ENCODE results near the gene RPP25L. TPM values are rescaled to one million over a fixed set of nuclear protein-coding genes. Genes with fewer than 3 reads are reported as not detected.

RPP25L gene
- total RNA-seq, 1 donor from 2014 or later, result 17.4 TPM

DNA sequence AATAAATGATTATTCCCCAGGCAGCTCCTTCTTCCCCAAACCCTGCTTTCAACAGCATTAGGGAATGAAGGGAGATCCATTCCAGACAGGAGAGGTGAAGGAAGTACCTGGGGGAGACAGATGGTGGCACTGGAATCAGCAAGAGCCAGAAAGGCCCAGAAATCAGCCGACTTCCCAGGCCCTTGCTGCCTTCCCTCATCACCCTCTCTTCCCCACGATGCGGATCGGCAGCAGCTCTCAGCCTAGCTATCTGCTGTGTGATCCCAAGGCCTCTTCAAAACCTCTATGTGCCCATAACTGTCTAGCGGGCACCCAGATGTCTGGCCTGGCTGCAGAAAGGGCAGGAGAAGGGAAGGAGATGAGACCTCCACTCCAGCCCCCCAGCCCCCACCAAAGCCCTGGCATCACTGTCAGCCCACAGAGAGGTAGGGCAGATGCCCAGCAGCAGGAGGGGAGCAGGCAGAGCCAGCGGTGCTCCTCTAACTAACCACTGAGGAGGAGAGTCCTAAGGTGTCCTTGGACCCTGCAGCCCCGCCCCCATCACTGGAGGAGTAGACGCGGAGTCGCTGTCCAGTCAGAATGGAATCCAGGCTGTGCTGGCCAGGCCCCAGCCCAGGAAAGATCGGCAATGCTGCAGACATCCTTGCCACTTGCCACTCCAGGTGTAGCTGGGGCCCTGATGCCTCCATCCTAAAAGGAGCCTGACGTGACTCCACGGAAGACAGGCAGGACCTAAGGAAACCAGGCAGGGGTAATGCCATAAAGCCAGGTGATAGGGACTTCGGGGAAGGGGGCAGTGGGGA lies 35.1 kb downstream of the RPP25L start:
- peaks cover 83% of the 10 kb centered on the region for H3K4me1 Mint-ChIP-seq
- TF ChIP-seq, protein P1, sequence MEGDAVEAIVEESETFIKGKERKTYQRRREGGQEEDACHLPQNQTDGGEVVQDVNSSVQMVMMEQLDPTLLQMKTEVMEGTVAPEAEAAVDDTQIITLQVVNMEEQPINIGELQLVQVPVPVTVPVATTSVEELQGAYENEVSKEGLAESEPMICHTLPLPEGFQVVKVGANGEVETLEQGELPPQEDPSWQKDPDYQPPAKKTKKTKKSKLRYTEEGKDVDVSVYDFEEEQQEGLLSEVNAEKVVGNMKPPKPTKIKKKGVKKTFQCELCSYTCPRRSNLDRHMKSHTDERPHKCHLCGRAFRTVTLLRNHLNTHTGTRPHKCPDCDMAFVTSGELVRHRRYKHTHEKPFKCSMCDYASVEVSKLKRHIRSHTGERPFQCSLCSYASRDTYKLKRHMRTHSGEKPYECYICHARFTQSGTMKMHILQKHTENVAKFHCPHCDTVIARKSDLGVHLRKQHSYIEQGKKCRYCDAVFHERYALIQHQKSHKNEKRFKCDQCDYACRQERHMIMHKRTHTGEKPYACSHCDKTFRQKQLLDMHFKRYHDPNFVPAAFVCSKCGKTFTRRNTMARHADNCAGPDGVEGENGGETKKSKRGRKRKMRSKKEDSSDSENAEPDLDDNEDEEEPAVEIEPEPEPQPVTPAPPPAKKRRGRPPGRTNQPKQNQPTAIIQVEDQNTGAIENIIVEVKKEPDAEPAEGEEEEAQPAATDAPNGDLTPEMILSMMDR (IDR thresholded peaks at IDR 0.05), result no peak
- TF ChIP-seq EZH2 (IDR thresholded peaks at IDR 0.05), result no peak
- TF ChIP-seq EZH2phosphoT487 (IDR thresholded peaks at IDR 0.05), result no peak
- peaks cover 78% of the 10 kb centered on the region for H3K4me1 ChIP-seq
- peaks cover 40% of the 10 kb centered on the region for H4K20me1 ChIP-seq (ENCODE audit: low read depth)
- peak overlapping the region; percentile 96 for H3K27ac Mint-ChIP-seq
- H2AFZ ChIP-seq (replicated peaks), result no peak overlapping the region
- H3F3A ChIP-seq (ENCODE audit: low read depth), result peaks cover 57% of the 10 kb centered on the region
- H3K9me3 Mint-ChIP-seq, result no peaks in the 10 kb centered on the region
- H3K9ac ChIP-seq, result no peak overlapping the region
- H3K4me2 ChIP-seq, result peak overlapping the region; percentile 94
- no peaks in the 10 kb centered on the region for H3K36me3 ChIP-seq
- peaks cover 6% of the 10 kb centered on the region for H3K36me3 Mint-ChIP-seq
- peak overlapping the region; percentile 55 for H3K4me3 ChIP-seq
- H3K79me2 ChIP-seq (ENCODE audit: low read depth), result no peaks in the 10 kb centered on the region
- DNase-seq (ENCODE audit: low spot score), result peak; percentile 88
- no peak overlapping the region for H3K27ac ChIP-seq
- no peaks in the 10 kb centered on the region for H3K9me3 ChIP-seq (ENCODE audit: low read depth)
- H3K4me3 Mint-ChIP-seq, result peak overlapping the region; percentile 85
- no peaks in the 10 kb centered on the region for H3K27me3 ChIP-seq
- peaks cover 6% of the 10 kb centered on the region for H3K27me3 Mint-ChIP-seq (ENCODE audit: insufficient read depth, low read depth)

DNA sequence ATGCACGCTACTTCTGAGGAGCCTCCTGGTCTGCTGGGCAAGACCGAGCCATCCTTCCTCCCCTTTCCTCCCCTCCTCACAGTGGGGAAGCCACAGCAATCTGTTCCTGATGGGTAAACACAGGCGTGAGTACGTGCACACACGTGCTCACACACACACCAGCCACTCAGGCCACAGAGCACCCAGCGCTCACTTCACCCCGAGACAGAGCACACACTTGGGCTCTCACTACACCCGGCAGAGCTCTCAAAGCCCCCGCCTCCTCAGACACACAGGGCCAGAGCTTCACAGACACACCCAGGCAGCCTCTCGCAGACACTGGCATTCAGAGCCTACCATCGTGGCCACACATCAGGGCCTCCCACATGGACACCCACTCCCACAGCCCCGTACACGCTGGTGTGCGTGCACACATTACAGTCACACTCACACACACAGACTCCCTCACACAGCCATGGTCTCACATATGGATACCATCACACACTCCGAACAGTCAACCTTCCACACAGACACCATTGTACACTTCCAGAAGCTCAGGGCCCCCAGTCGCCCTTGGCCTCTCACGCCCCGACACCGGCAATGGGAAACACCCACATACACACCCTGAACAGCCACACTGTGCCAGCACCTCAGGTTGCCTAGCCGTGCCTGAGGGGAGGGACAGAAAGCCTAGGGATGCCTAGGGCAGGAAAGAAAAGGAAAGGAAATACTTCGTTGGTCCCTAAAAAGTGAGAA lies 35.9 kb downstream of the RPP25L start:
- Histone ChIP-seq H3K4me1 (peaks cover 74% of the 10 kb centered on the region), H2AFZ (replicated peaks) (no peak overlapping the region), H3K79me2 (ENCODE audit: low read depth) (no peaks in the 10 kb centered on the region), H3K9ac (no peak overlapping the region), H3K36me3 (no peaks in the 10 kb centered on the region), H3K27ac (no peak overlapping the region), H3K9me3 (ENCODE audit: low read depth) (no peaks in the 10 kb centered on the region), H3K4me3 (no peak overlapping the region), H3K4me2 (peak overlapping the region; percentile 94), H3K27me3 (no peaks in the 10 kb centered on the region), H4K20me1 (ENCODE audit: low read depth) (peaks cover 40% of the 10 kb centered on the region), H3F3A (ENCODE audit: low read depth) (peaks cover 50% of the 10 kb centered on the region)
- TF ChIP-seq EZH2phosphoT487 (IDR thresholded peaks at IDR 0.05) (no peak), EZH2 (IDR thresholded peaks at IDR 0.05) (no peak)
- TF ChIP-seq, protein P1 (IDR thresholded peaks at IDR 0.05), result no peak
- Mint-ChIP-seq H3K36me3 (peaks cover 8% of the 10 kb centered on the region), H3K4me3 (peak overlapping the region; percentile 63), H3K27me3 (ENCODE audit: insufficient read depth, low read depth) (peaks cover 6% of the 10 kb centered on the region), H3K4me1 (peaks cover 83% of the 10 kb centered on the region), H3K9me3 (no peaks in the 10 kb centered on the region), H3K27ac (peak overlapping the region; percentile 93)
- no peak for DNase-seq (ENCODE audit: low spot score)

DNA sequence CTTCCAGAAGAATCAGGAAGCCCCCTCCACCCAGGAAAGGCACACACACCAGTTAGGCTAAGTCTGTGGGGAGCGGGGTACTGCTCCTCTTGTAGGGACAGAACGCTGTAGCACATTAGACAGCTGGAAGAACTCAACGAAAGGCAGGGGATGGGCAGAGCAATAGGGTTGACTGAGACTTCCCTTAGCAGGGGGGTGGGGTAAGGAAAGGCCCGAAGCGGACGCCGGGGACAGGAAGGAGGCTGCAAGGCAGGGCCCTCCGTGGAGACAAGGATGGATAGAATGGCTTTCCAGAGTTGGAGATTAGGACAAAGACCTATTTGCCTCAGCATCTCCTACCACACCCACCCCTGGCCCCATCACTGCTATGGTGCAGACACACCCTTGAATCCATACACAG lies 36.7 kb downstream of the RPP25L start:
- H3K27ac Mint-ChIP-seq, result peak overlapping the region; percentile 74
- Histone ChIP-seq H3K27me3 (no peaks in the 10 kb centered on the region), H3F3A (ENCODE audit: low read depth) (peaks cover 42% of the 10 kb centered on the region), H4K20me1 (ENCODE audit: low read depth) (peaks cover 46% of the 10 kb centered on the region), H3K27ac (no peak overlapping the region), H3K4me1 (peaks cover 74% of the 10 kb centered on the region), H3K9ac (no peak overlapping the region), H3K79me2 (ENCODE audit: low read depth) (no peaks in the 10 kb centered on the region), H3K36me3 (no peaks in the 10 kb centered on the region), H3K4me2 (no peak overlapping the region), H3K9me3 (ENCODE audit: low read depth) (no peaks in the 10 kb centered on the region), H3K4me3 (no peak overlapping the region), H2AFZ (replicated peaks) (no peak overlapping the region)
- H3K4me1 Mint-ChIP-seq, result peaks cover 83% of the 10 kb centered on the region
- peaks cover 10% of the 10 kb centered on the region for H3K36me3 Mint-ChIP-seq
- H3K27me3 Mint-ChIP-seq (ENCODE audit: insufficient read depth, low read depth), result peaks cover 8% of the 10 kb centered on the region
- no peaks in the 10 kb centered on the region for H3K9me3 Mint-ChIP-seq
- no peak for TF ChIP-seq EZH2 (IDR thresholded peaks at IDR 0.05)
- TF ChIP-seq, protein P1 (IDR thresholded peaks at IDR 0.05), result no peak
- no peak for DNase-seq (ENCODE audit: low spot score)
- no peak overlapping the region for H3K4me3 Mint-ChIP-seq
